SK-N-SH (cell line): ENCODE results near the gene PIK3R1.

Experiments used
- CTCF ChIP-seq: fragments of 200-600 bp; sonication (generic); IDR thresholded peaks from 2 replicates; pipeline ENCODE4 v1.6.1; 2017; ENCODE audit warnings: antibody characterized with exemption, mild to moderate bottlenecking, moderate library complexity
- EP300 ChIP-seq, 2 experiments: IDR thresholded peaks; 2 replicates each; pipeline versions ENCODE4 v1.4.0 to v1.6.1; 2012; ENCODE audit warnings: borderline replicate concordance in 1 of 2, low read depth in 1 of 2, low read length in 1 of 2
- GATA2 ChIP-seq: sonication (generic); formaldehyde crosslinking; IDR thresholded peaks from 2 replicates; pipeline ENCODE4 v1.5.0; 2020; ENCODE audit warnings: mild to moderate bottlenecking, missing genetic modification reagents
- MAX ChIP-seq: IDR thresholded peaks from 2 replicates; pipeline ENCODE4 v1.4.0; 2012; ENCODE audit warnings: low read depth
- MXI1 ChIP-seq: IDR thresholded peaks from 2 replicates; pipeline ENCODE4 v1.6.1; 2012; ENCODE audit warnings: mild to moderate bottlenecking, low read depth, low read length, improper control_type of control experiment
- NRF1 ChIP-seq: IDR thresholded peaks from 2 replicates; pipeline ENCODE4 v1.6.1; 2012; ENCODE audit warnings: low read depth, mild to moderate bottlenecking, low read length
- PBX3 ChIP-seq: IDR thresholded peaks from 2 replicates; pipeline ENCODE4; 2012
- POLR2AphosphoS5 ChIP-seq: IDR thresholded peaks from 2 replicates; pipeline ENCODE4 v1.6.1; 2012; ENCODE audit warnings: low read depth, low read length
- RCOR1 ChIP-seq: fragments of 150-350 bp; IDR thresholded peaks from 2 replicates; pipeline ENCODE4 v1.6.1; 2017; ENCODE audit warnings: antibody characterized with exemption, low read length
- REST ChIP-seq: IDR thresholded peaks from 2 replicates; pipeline ENCODE4 v1.6.1; 2012; ENCODE audit warnings: mild to moderate bottlenecking, low read depth, low read length, moderate library complexity
- RFX5 ChIP-seq: IDR thresholded peaks from 2 replicates; pipeline ENCODE4 v1.6.1; 2012; ENCODE audit warnings: mild to moderate bottlenecking, improper control_type of control experiment, low read length
- SIN3A ChIP-seq: IDR thresholded peaks from 2 replicates; pipeline ENCODE4 v1.6.1; 2012; ENCODE audit warnings: low read depth, mild to moderate bottlenecking, low read length, moderate library complexity, borderline replicate concordance
- TAF1 ChIP-seq: IDR thresholded peaks from 2 replicates; pipeline ENCODE4 v1.6.1; 2012; ENCODE audit warnings: low read depth, mild to moderate bottlenecking, low read length, moderate library complexity, borderline replicate concordance
- USF1 ChIP-seq: IDR thresholded peaks from 2 replicates; pipeline ENCODE4 v1.4.0; 2012; ENCODE audit warnings: low read depth, borderline replicate concordance

GRCh38 chr5:68246802-68247201 lies 31.2 kb downstream of the PIK3R1 start:
- no peak for TF ChIP-seq POLR2AphosphoS5
- TF ChIP-seq MAX: no peak
- no peak for TF ChIP-seq EP300 (IDR thresholded peaks at IDR 0.05; ENCODE audit: borderline replicate concordance in 1 of 2, low read depth in 1 of 2, low read length in 1 of 2)
- peak; percentile 31 for TF ChIP-seq CTCF
- TF ChIP-seq RFX5: no peak
- no peak for TF ChIP-seq RCOR1
- no peak for TF ChIP-seq NRF1
- no peak for TF ChIP-seq TAF1
- no peak for TF ChIP-seq REST
- no peak for TF ChIP-seq MXI1
- no peak for TF ChIP-seq USF1
- no peak for TF ChIP-seq PBX3
- TF ChIP-seq SIN3A: no peak
- TF ChIP-seq GATA2 (CRISPR knock-in tag): no peak
